ENCODE data around the gene SNRK.

- TF ChIP-seq CTCF (IDR thresholded peaks at IDR 0.05): no peak
- TF ChIP-seq ZFX (IDR thresholded peaks at IDR 0.05; ENCODE audit: borderline replicate concordance): no peak
Measured at GRCh38 chr3:43369404-43370292, 83.3 kb downstream of the SNRK start.
